Fibroblast of skin of scalp (primary cell): ENCODE measurements around the gene KDSR.

Experiments
- DNase-seq: peaks from one replicate; pipeline ENCODE4 v3.0.0-alpha.2; 2013

Gene KDSR

GRCh38 chr18:63282793-63283192 is 84.2 kb downstream of the KDSR start:
- no peak for DNase-seq
